Activated B cell treated with CpG ODN at 0.5 μM for 24 hours (primary cell): ENCODE measurements around the gene TRIM62. TPM values are rescaled to one million over a fixed set of nuclear protein-coding genes. Genes with fewer than 3 reads are reported as not detected.
A peak's percentile ranks its signal among the peaks of the same experiment; 100 is the strongest.

Experiments used
- ATAC-seq: fragments of 200-7000 bp; cut with Tn5 transposase; one replicate; pipeline ENCODE4 v1.10.0; 2021; ENCODE audit warnings: low read depth, mild to moderate bottlenecking, moderate library complexity
- CTCF ChIA-PET: fragments of 350-600 bp; sonication (Branson Sonifier 250); formaldehyde crosslinking; loops from one replicate; lab custom pipeline; 2021; ENCODE audit warnings: antibody characterized with exemption; lab: Charles Lee
- POLR2A ChIA-PET: fragments of 350-600 bp; sonication (Branson Sonifier 250); formaldehyde crosslinking; loops from one replicate; lab custom pipeline; 2021; ENCODE audit warnings: antibody characterized with exemption; lab: Charles Lee
- DNase-seq: peaks from one replicate; pipeline ENCODE4 v3.0.0; 2022
- H3K27ac Mint-ChIP-seq: one replicate; pipeline ENCODE4 v1.8.0; 2020; ENCODE audit warnings: mixed read lengths
- H3K27me3 Mint-ChIP-seq: one replicate; pipeline ENCODE4 v1.8.0; 2021; ENCODE audit warnings: mixed read lengths
- H3K36me3 Mint-ChIP-seq: one replicate; pipeline ENCODE4 v1.8.0; 2021; ENCODE audit warnings: low read depth, mixed read lengths
- H3K4me1 Mint-ChIP-seq: one replicate; pipeline ENCODE4 v1.8.0; 2021; ENCODE audit warnings: mixed read lengths
- H3K4me3 Mint-ChIP-seq: one replicate; pipeline ENCODE4 v1.8.0; 2020; ENCODE audit warnings: mild to moderate bottlenecking, mixed read lengths
- H3K9me3 Mint-ChIP-seq: one replicate; pipeline ENCODE4 v1.8.0; 2020; ENCODE audit warnings: mixed read lengths
- CTCF ChIP-seq: fragments of 200-600 bp; IDR thresholded peaks from one replicate; pipeline ENCODE4 v1.8.0; 2022; ENCODE audit warnings: antibody characterized with exemption, mild to moderate bottlenecking
- intact Hi-C: fragments of 100-400 bp; cut with micrococcal nuclease; formaldehyde crosslinking; loops from one replicate; pipeline ENCODE4 v1.15.1; 2024
- total RNA-seq: library from RNA; stranded (reverse); gene quantifications from 2 replicates; pipeline ENCODE4 v1.2.3, GENCODE V29; 2022

TRIM62 gene
- total RNA-seq, 1 donor from 2014 or later, result 10.1 TPM

- Mint-ChIP-seq H3K4me1 (peaks cover 3% of the 10 kb centered on the region), H3K27ac (no peak overlapping the region)
- intact Hi-C loops, result no loop called here
Measured at GRCh38 chr1:33222381-33222780, 40.5 kb upstream of the TRIM62 start.

GRCh38 chr1:33221385-33221758 lies 39.5 kb upstream of the TRIM62 start:
- ATAC-seq, result no peak
- no peak for TF ChIP-seq CTCF
- H3K27ac Mint-ChIP-seq, result no peak overlapping the region
- H3K27me3 Mint-ChIP-seq, result peaks cover 5% of the 10 kb centered on the region
- H3K4me3 Mint-ChIP-seq, result no peak overlapping the region
- peaks cover 16% of the 10 kb centered on the region for H3K9me3 Mint-ChIP-seq
- DNase-seq, result no peak
- no peaks in the 10 kb centered on the region for H3K36me3 Mint-ChIP-seq
- ChIA-PET POLR2A (no interaction called here), CTCF (no interaction called here)
- H3K4me1 Mint-ChIP-seq, result peaks cover 3% of the 10 kb centered on the region
- intact Hi-C loops, result no loop called here

More at GRCh38 chr1:33222381-33222780, 40.5 kb upstream of the TRIM62 start:
- ATAC-seq (no peak), DNase-seq (no peak)
- H3K9me3 Mint-ChIP-seq, result peaks cover 16% of the 10 kb centered on the region
- no peak overlapping the region for H3K4me3 Mint-ChIP-seq
- no peak for TF ChIP-seq CTCF
- ChIA-PET POLR2A (no interaction called here), CTCF (no interaction called here)
- peaks cover 5% of the 10 kb centered on the region for H3K27me3 Mint-ChIP-seq
- no peaks in the 10 kb centered on the region for H3K36me3 Mint-ChIP-seq

- no peak for TF ChIP-seq CTCF
- no peaks in the 10 kb centered on the region for H3K36me3 Mint-ChIP-seq
- ATAC-seq (no peak), DNase-seq (no peak)
- peaks cover 16% of the 10 kb centered on the region for H3K9me3 Mint-ChIP-seq
- H3K27ac Mint-ChIP-seq, result no peak overlapping the region
- H3K4me3 Mint-ChIP-seq, result no peak overlapping the region
- CTCF ChIA-PET, result no interaction called here
- peaks cover 3% of the 10 kb centered on the region for H3K4me1 Mint-ChIP-seq
- POLR2A ChIA-PET, result no interaction called here
- intact Hi-C loops, result no loop called here
- H3K27me3 Mint-ChIP-seq, result peaks cover 5% of the 10 kb centered on the region
Measured at GRCh38 chr1:33220676-33221384, 39.0 kb upstream of the TRIM62 start.

GRCh38 chr1:33219886-33220661 lies 38.2 kb upstream of the TRIM62 start:
- no peaks in the 10 kb centered on the region for H3K36me3 Mint-ChIP-seq
- no peak for TF ChIP-seq CTCF
- no peak overlapping the region for H3K4me3 Mint-ChIP-seq
- H3K27ac Mint-ChIP-seq, result no peak overlapping the region
- ATAC-seq (no peak), DNase-seq (no peak)
- CTCF ChIA-PET, result no interaction called here
- peaks cover 5% of the 10 kb centered on the region for H3K27me3 Mint-ChIP-seq
- peaks cover 3% of the 10 kb centered on the region for H3K4me1 Mint-ChIP-seq
- H3K9me3 Mint-ChIP-seq, result peaks cover 15% of the 10 kb centered on the region
- intact Hi-C loops, result no loop called here
- POLR2A ChIA-PET, result no interaction called here

GRCh38 chr1:33211972-33212371 lies 30.1 kb upstream of the TRIM62 start:
- no peak for TF ChIP-seq CTCF
- peak; percentile 14 for ATAC-seq
- ChIA-PET CTCF (no interaction called here), POLR2A (no interaction called here)
- Mint-ChIP-seq H3K27me3 (peaks cover 36% of the 10 kb centered on the region), H3K27ac (no peak overlapping the region), H3K9me3 (peaks cover 1% of the 10 kb centered on the region), H3K36me3 (no peaks in the 10 kb centered on the region), H3K4me1 (no peaks in the 10 kb centered on the region), H3K4me3 (no peak overlapping the region)
- no peak for DNase-seq
- intact Hi-C loops, result no loop called here
